Vagina (tissue), 2 donors: ENCODE data around the gene SMG1.

ENCODE experiments used
- POLR2A ChIP-seq, 2 donors: fragments of 450-650 bp; IDR thresholded peaks; one replicate each; pipeline ENCODE4 v1.6.1; 2017; ENCODE audit warnings: antibody characterized with exemption in 2 of 2, mild to moderate bottlenecking in 2 of 2, moderate library complexity in 2 of 2
- TF ChIP-seq, protein P1 (sequence below), 3 experiments: fragments of 450-650 bp in 2 of 3; fragments of 200-600 bp in 1 of 3; sonication (generic) in 1 of 3; IDR thresholded peaks; one replicate each; pipeline ENCODE4 v1.5.1; 2017 to 2019; ENCODE audit warnings: antibody characterized with exemption in 3 of 3, mild to moderate bottlenecking in 2 of 3, moderate library complexity in 2 of 3

DNA sequence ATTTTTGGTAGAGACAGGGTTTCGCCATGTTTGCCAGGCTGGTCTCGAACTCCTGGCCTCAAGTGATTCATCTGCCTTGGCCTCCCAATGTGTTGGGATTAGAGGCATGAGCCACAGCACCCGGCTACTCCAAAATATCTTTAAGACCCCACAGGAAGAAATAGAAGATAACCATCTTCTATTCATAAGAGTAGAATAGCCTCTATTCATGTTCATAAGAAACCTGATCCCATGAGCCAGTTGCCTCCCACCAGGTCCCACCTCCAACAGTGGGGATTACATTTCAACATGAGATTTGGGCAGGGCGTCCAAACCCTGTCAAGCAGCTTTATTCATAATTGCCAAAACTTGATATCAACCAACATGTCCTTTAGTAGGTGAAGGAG is 43.6 kb upstream of the SMG1 start:
- TF ChIP-seq, protein P1, sequence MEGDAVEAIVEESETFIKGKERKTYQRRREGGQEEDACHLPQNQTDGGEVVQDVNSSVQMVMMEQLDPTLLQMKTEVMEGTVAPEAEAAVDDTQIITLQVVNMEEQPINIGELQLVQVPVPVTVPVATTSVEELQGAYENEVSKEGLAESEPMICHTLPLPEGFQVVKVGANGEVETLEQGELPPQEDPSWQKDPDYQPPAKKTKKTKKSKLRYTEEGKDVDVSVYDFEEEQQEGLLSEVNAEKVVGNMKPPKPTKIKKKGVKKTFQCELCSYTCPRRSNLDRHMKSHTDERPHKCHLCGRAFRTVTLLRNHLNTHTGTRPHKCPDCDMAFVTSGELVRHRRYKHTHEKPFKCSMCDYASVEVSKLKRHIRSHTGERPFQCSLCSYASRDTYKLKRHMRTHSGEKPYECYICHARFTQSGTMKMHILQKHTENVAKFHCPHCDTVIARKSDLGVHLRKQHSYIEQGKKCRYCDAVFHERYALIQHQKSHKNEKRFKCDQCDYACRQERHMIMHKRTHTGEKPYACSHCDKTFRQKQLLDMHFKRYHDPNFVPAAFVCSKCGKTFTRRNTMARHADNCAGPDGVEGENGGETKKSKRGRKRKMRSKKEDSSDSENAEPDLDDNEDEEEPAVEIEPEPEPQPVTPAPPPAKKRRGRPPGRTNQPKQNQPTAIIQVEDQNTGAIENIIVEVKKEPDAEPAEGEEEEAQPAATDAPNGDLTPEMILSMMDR (IDR thresholded peaks at IDR 0.05) = no peak
- no peak for TF ChIP-seq POLR2A (IDR thresholded peaks at IDR 0.05)
